ENCODE measurements around the gene FHIT. TPM values are rescaled to one million over a fixed set of nuclear protein-coding genes. Genes with fewer than 3 reads are reported as not detected.
"Not testable (repeated sequence)": the region's sequence is repeated elsewhere in the genome, so short reads cannot be mapped to it uniquely, and the experiment has no call there.

Gene FHIT
- total RNA-seq, 2 experiments from 2014 or later: 7.6 to 7.9 TPM

DNA sequence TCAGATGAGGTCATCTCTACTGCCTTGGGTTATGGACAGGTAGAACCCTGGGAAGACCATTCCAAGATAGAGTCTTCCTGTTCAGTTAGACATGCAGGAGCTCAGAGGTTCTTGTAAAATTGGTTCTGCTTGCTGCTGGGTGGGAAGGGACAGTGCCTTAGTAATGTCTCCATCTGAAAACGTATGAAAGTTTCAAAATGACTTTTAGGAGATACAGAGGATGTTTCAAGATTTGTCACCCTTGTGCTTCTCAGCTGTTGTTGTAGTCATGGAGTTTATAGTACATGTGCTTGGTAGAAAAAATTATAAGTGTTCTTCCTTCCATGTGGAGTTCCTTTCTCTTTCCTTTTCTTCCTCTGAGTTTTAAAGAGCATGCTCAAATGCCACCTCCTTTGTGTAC, 1316.2 kb downstream of the FHIT start:
- ChIA-PET CTCF (interaction anchor here (1.3 to 1.7 kb wide), 2 partner anchors 10 to 77 kb away, joined by 3 to 4 read pairs; no protein-coding TSS in a partner anchor), POLR2A (interaction anchor here (0.7 to 1.0 kb wide), 2 partner anchors 9 to 65 kb away, joined by 3 read pairs; no protein-coding TSS in a partner anchor)
- H3K4me1 Mint-ChIP-seq (ENCODE audit: low read depth): peaks cover 41% of the 10 kb centered on the region
- intact Hi-C loops (cut with micrococcal nuclease): no loop called here
- H3K9me3 Mint-ChIP-seq: peaks cover 7% of the 10 kb centered on the region
- H3K4me3 Mint-ChIP-seq: peak overlapping the region; percentile 28
- H3K27ac Mint-ChIP-seq: peak overlapping the region; percentile 80
- DNase-seq: peak; percentile 39
- TF ChIP-seq, protein P1, sequence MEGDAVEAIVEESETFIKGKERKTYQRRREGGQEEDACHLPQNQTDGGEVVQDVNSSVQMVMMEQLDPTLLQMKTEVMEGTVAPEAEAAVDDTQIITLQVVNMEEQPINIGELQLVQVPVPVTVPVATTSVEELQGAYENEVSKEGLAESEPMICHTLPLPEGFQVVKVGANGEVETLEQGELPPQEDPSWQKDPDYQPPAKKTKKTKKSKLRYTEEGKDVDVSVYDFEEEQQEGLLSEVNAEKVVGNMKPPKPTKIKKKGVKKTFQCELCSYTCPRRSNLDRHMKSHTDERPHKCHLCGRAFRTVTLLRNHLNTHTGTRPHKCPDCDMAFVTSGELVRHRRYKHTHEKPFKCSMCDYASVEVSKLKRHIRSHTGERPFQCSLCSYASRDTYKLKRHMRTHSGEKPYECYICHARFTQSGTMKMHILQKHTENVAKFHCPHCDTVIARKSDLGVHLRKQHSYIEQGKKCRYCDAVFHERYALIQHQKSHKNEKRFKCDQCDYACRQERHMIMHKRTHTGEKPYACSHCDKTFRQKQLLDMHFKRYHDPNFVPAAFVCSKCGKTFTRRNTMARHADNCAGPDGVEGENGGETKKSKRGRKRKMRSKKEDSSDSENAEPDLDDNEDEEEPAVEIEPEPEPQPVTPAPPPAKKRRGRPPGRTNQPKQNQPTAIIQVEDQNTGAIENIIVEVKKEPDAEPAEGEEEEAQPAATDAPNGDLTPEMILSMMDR (IDR thresholded peaks at IDR 0.05): no peak
- peak; percentile 93 for ATAC-seq
- no peaks in the 10 kb centered on the region for H3K27me3 Mint-ChIP-seq
- H3K36me3 Mint-ChIP-seq (ENCODE audit: low read depth): peaks cover 13% of the 10 kb centered on the region

DNA sequence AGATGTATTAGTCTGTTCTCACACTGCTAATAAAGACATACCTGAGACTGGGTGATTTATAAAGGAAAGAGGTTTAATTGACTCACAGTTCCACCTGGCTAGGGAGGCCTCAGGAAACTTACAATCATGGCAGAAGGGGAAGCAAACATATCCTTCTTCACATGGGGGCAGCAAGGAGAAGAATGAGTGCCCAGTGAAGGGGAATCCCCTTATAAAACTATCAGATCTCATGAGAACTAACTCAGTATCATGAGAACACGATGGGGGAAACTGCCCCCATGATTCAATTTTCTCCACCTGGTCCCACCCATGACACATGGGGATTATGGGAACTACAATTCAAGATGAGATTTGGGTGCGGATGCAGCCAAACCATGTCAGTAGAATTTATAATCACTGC, 1316.7 kb downstream of the FHIT start:
- H3K4me1 Mint-ChIP-seq (ENCODE audit: low read depth): peaks cover 40% of the 10 kb centered on the region
- CTCF ChIA-PET: interaction anchor here (1.1 to 1.7 kb wide), 3 partner anchors 9 to 77 kb away, joined by 3 to 4 read pairs (median 3); no protein-coding TSS in a partner anchor
- H3K9me3 Mint-ChIP-seq; DNase-seq; H3K4me3 Mint-ChIP-seq; H3K27me3 Mint-ChIP-seq; intact Hi-C loops (cut with micrococcal nuclease): not testable (repeated sequence)
- peaks cover 13% of the 10 kb centered on the region for H3K36me3 Mint-ChIP-seq (ENCODE audit: low read depth)
- POLR2A ChIA-PET: interaction anchor here (0.7 to 1.0 kb wide), 2 partner anchors 9 to 65 kb away, joined by 3 read pairs; no protein-coding TSS in a partner anchor
- H3K27ac Mint-ChIP-seq: peak overlapping the region; percentile 80
- peak; percentile 61 for ATAC-seq

DNA sequence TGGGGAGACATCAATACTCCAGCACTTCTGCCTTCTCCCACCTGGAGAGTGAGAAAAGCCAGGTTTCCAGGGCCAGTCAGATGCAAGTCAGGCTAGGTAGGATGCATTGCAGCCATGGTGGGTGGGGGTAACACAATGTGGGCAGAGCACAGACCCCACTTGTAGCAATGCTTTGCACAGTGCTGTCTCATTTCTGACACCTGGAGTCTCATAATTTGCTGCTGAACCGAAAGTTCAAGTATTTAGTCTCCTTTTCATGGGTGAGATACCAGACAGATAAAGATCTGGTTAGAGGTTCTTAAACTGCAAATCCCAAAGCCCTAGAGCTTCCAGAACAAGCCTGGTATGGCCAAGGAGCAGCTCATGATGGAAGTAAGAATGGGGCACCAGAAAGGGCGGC, 1321.1 kb downstream of the FHIT start:
- intact Hi-C loops (cut with micrococcal nuclease): no loop called here

DNA sequence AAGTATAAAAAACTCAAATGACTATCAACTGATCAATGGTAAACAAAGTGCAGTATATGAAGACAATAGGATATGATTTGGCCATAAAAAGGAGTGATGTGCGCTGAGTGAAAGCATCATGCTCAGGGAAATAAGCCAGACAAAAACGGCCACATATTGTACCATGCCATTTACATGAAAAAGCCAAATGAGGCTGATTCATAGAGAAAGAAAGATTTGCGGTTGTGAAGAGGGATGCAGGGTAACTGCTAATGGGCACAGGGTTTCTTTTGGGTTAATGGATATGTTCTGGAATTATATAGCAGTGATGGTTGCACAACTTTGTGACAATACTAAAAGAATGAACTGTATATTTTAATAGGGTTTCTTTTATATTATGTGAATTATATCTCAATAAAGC, 1324.2 kb downstream of the FHIT start:
- Mint-ChIP-seq H3K4me1 (ENCODE audit: low read depth) (peaks cover 31% of the 10 kb centered on the region), H3K4me3 (no peak overlapping the region), H3K27me3 (no peaks in the 10 kb centered on the region), H3K27ac (no peak overlapping the region), H3K36me3 (ENCODE audit: low read depth) (peaks cover 4% of the 10 kb centered on the region), H3K9me3 (peaks cover 2% of the 10 kb centered on the region)
- CTCF ChIA-PET: no interaction called here
- intact Hi-C loops (cut with micrococcal nuclease): no loop called here
- DNase-seq (no peak), ATAC-seq (no peak)
- POLR2A ChIA-PET: no interaction called here
- TF ChIP-seq, protein P1 (IDR thresholded peaks at IDR 0.05): no peak

More for the DNA sequence above, 1321.1 kb downstream of the FHIT start:
- POLR2A ChIA-PET: no interaction called here
- no peak for DNase-seq
- H3K4me1 Mint-ChIP-seq (ENCODE audit: low read depth): peaks cover 38% of the 10 kb centered on the region
- H3K36me3 Mint-ChIP-seq (ENCODE audit: low read depth): peaks cover 10% of the 10 kb centered on the region
- CTCF ChIA-PET: no interaction called here
- no peak overlapping the region for H3K27ac Mint-ChIP-seq
- ATAC-seq: no peak
- TF ChIP-seq, protein P1 (IDR thresholded peaks at IDR 0.05): no peak
- peaks cover 7% of the 10 kb centered on the region for H3K9me3 Mint-ChIP-seq
- H3K27me3 Mint-ChIP-seq: no peaks in the 10 kb centered on the region
- H3K4me3 Mint-ChIP-seq: no peak overlapping the region

DNA sequence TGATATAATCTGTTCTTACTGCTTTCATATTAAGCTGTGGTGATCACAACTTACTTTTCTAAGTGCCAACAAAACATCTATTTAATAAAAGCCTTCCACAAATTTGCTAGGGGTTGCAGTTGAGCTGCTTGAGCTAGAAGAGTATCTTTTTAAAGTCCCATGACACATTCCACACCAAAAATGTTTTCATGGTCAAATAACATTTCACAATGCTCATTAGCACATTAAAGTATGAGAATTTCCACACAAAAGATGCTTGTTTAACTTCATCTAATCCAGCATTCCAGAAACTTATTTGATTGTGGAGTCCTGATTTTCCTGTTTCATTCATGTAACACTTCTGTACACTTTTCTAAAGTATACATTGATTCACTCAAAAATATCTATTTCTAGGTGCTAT, 1325.3 kb downstream of the FHIT start:
- CTCF ChIA-PET: interaction anchor here (1.4 kb wide), 1 partner anchor 9 kb away, joined by 3 read pairs; no protein-coding TSS in a partner anchor
- Mint-ChIP-seq H3K36me3 (ENCODE audit: low read depth) (peaks cover 4% of the 10 kb centered on the region), H3K9me3 (peaks cover 2% of the 10 kb centered on the region), H3K4me1 (ENCODE audit: low read depth) (peaks cover 26% of the 10 kb centered on the region), H3K27ac (no peak overlapping the region), H3K27me3 (no peaks in the 10 kb centered on the region), H3K4me3 (no peak overlapping the region)
- ATAC-seq: no peak
- POLR2A ChIA-PET: interaction anchor here (0.6 to 0.9 kb wide), 2 partner anchors 9 to 36 kb away, joined by 3 read pairs; no protein-coding TSS in a partner anchor
- intact Hi-C loops (cut with micrococcal nuclease): no loop called here
- DNase-seq: no peak
- TF ChIP-seq, protein P1 (IDR thresholded peaks at IDR 0.05): no peak

All from activated CD8-positive, alpha-beta T cell treated with anti-CD3 and anti-CD28 coated beads for 36 hours (primary cell).